HEK293 (cell line): ENCODE results near the gene ASPSCR1.

ENCODE experiments used
- BCL11A ChIP-seq: fragments of 450-650 bp; formaldehyde crosslinking; IDR thresholded peaks from 2 replicates; pipeline ENCODE4 v1.5.1; 2016; ENCODE audit warnings: low read depth, missing biosample characterization, missing genetic modification characterization
- KLF8 ChIP-seq: fragments of 450-650 bp; formaldehyde crosslinking; IDR thresholded peaks from 2 replicates; pipeline ENCODE4 v1.5.1; 2016; ENCODE audit warnings: missing biosample characterization, missing genetic modification characterization
- YY1 ChIP-seq: fragments of 450-650 bp; formaldehyde crosslinking; IDR thresholded peaks from 2 replicates; pipeline ENCODE4 v1.5.1; 2018; ENCODE audit warnings: missing biosample characterization, missing genetic modification characterization
- ZBTB8A ChIP-seq: fragments of 450-650 bp; formaldehyde crosslinking; IDR thresholded peaks from 2 replicates; pipeline ENCODE4 v1.5.1; 2016; ENCODE audit warnings: missing biosample characterization, missing genetic modification characterization
- ZNF132 ChIP-seq: fragments of 450-650 bp; formaldehyde crosslinking; IDR thresholded peaks from 2 replicates; pipeline ENCODE4 v1.5.1; 2017; ENCODE audit warnings: missing biosample characterization, missing genetic modification characterization, borderline replicate concordance
- ZNF138 ChIP-seq: fragments of 450-650 bp; formaldehyde crosslinking; IDR thresholded peaks from 2 replicates; pipeline ENCODE4 v1.5.1; 2016; ENCODE audit warnings: missing biosample characterization, missing genetic modification characterization, borderline replicate concordance
- ZNF514 ChIP-seq: fragments of 450-650 bp; formaldehyde crosslinking; IDR thresholded peaks from 2 replicates; pipeline ENCODE4 v1.5.1; 2016; ENCODE audit warnings: missing biosample characterization, missing genetic modification characterization
- ZNF768 ChIP-seq: fragments of 450-650 bp; formaldehyde crosslinking; IDR thresholded peaks from 2 replicates; pipeline ENCODE4 v1.5.1; 2018; ENCODE audit warnings: missing biosample characterization, mild to moderate bottlenecking, missing genetic modification characterization
- TF ChIP-seq, protein P1 (sequence below): fragments of 450-650 bp; formaldehyde crosslinking; IDR thresholded peaks from 2 replicates; pipeline ENCODE4 v1.5.1; 2016; ENCODE audit warnings: missing biosample characterization, missing genetic modification characterization
- TF ChIP-seq, protein P2 (sequence below): fragments of 450-650 bp; formaldehyde crosslinking; IDR thresholded peaks from 2 replicates; pipeline ENCODE4 v1.5.1; 2016; ENCODE audit warnings: missing biosample characterization, missing genetic modification characterization
- TF ChIP-seq, protein P3 (sequence below): fragments of 450-650 bp; formaldehyde crosslinking; IDR thresholded peaks from 2 replicates; pipeline ENCODE4 v1.5.1; 2017; ENCODE audit warnings: missing biosample characterization, mild to moderate bottlenecking, missing genetic modification characterization, moderate library complexity

DNA sequence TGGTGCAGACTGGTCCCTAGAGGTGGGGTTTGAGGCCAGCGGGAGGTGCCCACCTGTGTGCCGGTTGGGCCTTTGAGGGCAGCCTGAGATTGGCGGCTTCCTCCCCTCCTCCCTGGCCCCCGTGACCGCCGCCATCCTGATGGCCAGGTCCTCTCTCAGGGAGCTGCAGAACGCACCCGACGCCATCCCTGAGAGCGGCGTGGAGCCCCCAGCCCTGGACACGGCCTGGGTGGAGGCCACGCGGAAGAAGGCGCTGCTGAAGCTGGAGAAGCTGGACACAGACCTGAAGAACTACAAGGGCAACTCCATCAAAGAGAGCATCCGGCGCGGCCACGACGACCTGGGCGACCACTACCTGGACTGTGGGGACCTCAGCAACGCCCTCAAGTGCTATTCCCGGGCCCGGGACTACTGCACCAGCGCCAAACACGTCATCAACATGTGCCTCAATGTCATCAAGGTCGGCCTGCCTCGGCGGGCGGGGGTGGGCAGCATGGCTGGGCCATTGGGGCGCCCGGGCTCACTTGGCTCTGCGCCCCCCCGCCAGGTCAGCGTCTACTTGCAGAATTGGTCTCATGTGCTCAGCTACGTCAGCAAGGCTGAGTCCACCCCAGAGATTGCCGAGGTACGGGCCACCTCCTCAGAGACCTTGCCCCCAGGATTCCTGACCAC is 77.1 kb downstream of the ASPSCR1 start:
- TF ChIP-seq ZNF514 (tag by site-specific recombination) (no peak), BCL11A (tag by site-specific recombination) (no peak), ZNF132 (tag by site-specific recombination) (no peak), YY1 (tag by site-specific recombination) (no peak), ZNF138 (tag by site-specific recombination) (no peak), KLF8 (no peak), ZNF768 (tag by site-specific recombination) (no peak), ZBTB8A (no peak)
- TF ChIP-seq, protein P1, sequence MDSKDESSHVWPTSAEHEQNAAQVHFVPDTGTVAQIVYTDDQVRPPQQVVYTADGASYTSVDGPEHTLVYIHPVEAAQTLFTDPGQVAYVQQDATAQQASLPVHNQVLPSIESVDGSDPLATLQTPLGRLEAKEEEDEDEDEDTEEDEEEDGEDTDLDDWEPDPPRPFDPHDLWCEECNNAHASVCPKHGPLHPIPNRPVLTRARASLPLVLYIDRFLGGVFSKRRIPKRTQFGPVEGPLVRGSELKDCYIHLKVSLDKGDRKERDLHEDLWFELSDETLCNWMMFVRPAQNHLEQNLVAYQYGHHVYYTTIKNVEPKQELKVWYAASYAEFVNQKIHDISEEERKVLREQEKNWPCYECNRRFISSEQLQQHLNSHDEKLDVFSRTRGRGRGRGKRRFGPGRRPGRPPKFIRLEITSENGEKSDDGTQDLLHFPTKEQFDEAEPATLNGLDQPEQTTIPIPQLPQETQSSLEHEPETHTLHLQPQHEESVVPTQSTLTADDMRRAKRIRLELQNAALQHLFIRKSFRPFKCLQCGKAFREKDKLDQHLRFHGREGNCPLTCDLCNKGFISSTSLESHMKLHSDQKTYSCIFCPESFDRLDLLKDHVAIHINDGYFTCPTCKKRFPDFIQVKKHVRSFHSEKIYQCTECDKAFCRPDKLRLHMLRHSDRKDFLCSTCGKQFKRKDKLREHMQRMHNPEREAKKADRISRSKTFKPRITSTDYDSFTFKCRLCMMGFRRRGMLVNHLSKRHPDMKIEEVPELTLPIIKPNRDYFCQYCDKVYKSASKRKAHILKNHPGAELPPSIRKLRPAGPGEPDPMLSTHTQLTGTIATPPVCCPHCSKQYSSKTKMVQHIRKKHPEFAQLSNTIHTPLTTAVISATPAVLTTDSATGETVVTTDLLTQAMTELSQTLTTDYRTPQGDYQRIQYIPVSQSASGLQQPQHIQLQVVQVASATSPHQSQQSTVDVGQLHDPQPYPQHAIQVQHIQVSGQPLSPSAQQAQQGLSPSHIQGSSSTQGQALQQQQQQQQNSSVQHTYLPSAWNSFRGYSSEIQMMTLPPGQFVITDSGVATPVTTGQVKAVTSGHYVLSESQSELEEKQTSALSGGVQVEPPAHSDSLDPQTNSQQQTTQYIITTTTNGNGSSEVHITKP (tag by site-specific recombination) = no peak
- TF ChIP-seq, protein P2, sequence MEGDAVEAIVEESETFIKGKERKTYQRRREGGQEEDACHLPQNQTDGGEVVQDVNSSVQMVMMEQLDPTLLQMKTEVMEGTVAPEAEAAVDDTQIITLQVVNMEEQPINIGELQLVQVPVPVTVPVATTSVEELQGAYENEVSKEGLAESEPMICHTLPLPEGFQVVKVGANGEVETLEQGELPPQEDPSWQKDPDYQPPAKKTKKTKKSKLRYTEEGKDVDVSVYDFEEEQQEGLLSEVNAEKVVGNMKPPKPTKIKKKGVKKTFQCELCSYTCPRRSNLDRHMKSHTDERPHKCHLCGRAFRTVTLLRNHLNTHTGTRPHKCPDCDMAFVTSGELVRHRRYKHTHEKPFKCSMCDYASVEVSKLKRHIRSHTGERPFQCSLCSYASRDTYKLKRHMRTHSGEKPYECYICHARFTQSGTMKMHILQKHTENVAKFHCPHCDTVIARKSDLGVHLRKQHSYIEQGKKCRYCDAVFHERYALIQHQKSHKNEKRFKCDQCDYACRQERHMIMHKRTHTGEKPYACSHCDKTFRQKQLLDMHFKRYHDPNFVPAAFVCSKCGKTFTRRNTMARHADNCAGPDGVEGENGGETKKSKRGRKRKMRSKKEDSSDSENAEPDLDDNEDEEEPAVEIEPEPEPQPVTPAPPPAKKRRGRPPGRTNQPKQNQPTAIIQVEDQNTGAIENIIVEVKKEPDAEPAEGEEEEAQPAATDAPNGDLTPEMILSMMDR (tag by site-specific recombination) = no peak
- TF ChIP-seq, protein P3, sequence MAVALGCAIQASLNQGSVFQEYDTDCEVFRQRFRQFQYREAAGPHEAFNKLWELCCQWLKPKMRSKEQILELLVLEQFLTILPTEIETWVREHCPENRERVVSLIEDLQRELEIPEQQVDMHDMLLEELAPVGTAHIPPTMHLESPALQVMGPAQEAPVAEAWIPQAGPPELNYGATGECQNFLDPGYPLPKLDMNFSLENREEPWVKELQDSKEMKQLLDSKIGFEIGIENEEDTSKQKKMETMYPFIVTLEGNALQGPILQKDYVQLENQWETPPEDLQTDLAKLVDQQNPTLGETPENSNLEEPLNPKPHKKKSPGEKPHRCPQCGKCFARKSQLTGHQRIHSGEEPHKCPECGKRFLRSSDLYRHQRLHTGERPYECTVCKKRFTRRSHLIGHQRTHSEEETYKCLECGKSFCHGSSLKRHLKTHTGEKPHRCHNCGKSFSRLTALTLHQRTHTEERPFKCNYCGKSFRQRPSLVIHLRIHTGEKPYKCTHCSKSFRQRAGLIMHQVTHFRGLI (tag by site-specific recombination) = no peak
